ENCODE data around the gene FAM217A. TPM values are rescaled to one million over a fixed set of nuclear protein-coding genes. Genes with fewer than 3 reads are reported as not detected.
A peak's percentile ranks its signal among the peaks of the same experiment; 100 is the strongest.

The FAM217A gene
- total RNA-seq, 1 donor from 2014 or later = not detected

- no peak for FAIRE-seq
- TF ChIP-seq, protein P1, sequence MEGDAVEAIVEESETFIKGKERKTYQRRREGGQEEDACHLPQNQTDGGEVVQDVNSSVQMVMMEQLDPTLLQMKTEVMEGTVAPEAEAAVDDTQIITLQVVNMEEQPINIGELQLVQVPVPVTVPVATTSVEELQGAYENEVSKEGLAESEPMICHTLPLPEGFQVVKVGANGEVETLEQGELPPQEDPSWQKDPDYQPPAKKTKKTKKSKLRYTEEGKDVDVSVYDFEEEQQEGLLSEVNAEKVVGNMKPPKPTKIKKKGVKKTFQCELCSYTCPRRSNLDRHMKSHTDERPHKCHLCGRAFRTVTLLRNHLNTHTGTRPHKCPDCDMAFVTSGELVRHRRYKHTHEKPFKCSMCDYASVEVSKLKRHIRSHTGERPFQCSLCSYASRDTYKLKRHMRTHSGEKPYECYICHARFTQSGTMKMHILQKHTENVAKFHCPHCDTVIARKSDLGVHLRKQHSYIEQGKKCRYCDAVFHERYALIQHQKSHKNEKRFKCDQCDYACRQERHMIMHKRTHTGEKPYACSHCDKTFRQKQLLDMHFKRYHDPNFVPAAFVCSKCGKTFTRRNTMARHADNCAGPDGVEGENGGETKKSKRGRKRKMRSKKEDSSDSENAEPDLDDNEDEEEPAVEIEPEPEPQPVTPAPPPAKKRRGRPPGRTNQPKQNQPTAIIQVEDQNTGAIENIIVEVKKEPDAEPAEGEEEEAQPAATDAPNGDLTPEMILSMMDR (IDR thresholded peaks at IDR 0.05; ENCODE audit: insufficient read depth, low read length, severe bottlenecking) = peak; percentile 31
- peaks cover 17% of the 10 kb centered on the region for H3K36me3 ChIP-seq (ENCODE audit: control insufficient read depth, insufficient read depth, low read length)
- H3K27me3 ChIP-seq (ENCODE audit: control insufficient read depth, insufficient read depth, low read length) = no peaks in the 10 kb centered on the region
- H3K4me3 ChIP-seq (ENCODE audit: low read depth, low read length) = no peak overlapping the region
- DNase-seq (ENCODE audit: low read depth) = peak; percentile 93
Observed at GRCh38 chr6:4059115-4059777, 19.7 kb downstream of the FAM217A start.

DNA sequence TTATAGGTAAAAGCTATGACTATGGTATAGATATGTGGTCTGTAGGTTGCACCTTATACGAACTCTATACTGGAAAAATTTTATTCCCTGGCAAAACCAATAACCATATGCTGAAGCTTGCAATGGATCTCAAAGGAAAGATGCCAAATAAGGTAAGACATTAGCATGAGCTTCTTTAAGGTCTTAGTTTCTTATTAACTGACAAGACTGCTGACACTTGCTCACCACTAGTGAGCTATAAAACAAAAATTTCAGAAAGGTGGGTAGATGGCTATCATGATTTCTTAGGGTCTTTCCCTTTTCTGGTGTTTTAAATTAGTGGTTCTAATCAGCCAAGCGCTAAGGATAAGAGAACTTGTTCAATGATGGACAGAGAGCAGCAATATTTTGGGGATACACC, 21.9 kb downstream of the FAM217A start:
- H3K36me3 ChIP-seq (ENCODE audit: control insufficient read depth, insufficient read depth, low read length) = peaks cover 13% of the 10 kb centered on the region
- no peak for FAIRE-seq
- DNase-seq (ENCODE audit: low read depth) = no peak

DNA sequence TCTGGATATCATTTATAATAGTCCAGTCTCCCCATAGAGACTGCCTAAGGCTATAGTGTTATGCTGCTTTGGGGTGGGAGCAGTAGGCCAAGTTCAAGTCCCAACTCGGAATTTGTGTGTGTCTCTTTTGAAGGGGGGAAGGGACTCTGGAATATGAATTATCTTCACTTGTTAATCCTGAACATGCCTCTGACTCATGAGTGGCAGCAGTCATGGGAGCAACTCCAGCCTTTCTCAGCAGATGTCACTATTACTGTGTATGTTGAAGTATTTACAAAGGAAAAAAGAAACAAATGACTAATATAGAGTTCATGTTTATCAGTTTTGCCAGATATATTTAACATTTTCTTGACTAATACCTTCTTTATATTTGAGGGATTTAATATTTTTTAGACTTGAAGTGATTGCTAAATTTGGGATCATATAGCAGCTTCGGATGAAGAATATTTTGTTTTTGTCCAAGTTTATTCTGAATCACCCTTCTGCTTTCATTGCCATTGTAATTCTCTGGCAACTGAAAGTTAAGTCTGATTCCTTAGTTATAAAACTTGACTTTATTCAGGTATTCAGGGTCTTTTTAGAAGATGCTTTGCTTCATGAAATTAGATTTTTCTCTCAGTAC, 23.4 kb downstream of the FAM217A start:
- Histone ChIP-seq H3K27me3 (ENCODE audit: control insufficient read depth, insufficient read depth, low read length) (no peaks in the 10 kb centered on the region), H3K4me3 (ENCODE audit: low read depth, low read length) (no peak overlapping the region), H3K36me3 (ENCODE audit: control insufficient read depth, insufficient read depth, low read length) (peaks cover 14% of the 10 kb centered on the region)
- TF ChIP-seq, protein P1 (IDR thresholded peaks at IDR 0.05; ENCODE audit: insufficient read depth, low read length, severe bottlenecking) = peak; percentile 37
- FAIRE-seq (no peak), DNase-seq (ENCODE audit: low read depth) (peak; percentile 95)

More for the DNA sequence above, 21.9 kb downstream of the FAM217A start:
- TF ChIP-seq, protein P1 (IDR thresholded peaks at IDR 0.05; ENCODE audit: insufficient read depth, low read length, severe bottlenecking) = no peak
- Histone ChIP-seq H3K4me3 (ENCODE audit: low read depth, low read length) (no peak overlapping the region), H3K27me3 (ENCODE audit: control insufficient read depth, insufficient read depth, low read length) (no peaks in the 10 kb centered on the region)

DNA sequence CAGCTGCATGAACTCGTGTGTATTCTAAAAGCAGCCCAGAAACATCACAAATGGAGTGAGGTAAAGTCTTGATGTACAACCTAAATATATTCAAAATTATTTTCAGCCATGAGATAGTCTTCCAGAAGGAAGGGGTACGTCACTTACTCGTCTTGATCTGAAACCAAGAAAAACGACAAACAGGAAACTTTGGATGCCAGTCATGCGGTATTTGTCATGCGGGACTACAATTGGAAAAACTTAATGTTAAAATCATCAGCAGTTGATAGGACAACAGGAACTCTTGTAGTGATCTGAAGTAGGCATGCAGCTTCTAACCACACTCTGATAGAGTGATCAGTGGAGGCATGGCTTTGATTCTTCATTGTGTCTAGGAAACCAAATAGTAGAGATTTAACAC, 29.7 kb downstream of the FAM217A start:
- no peak for FAIRE-seq
- Histone ChIP-seq H3K27me3 (ENCODE audit: control insufficient read depth, insufficient read depth, low read length) (no peaks in the 10 kb centered on the region), H3K36me3 (ENCODE audit: control insufficient read depth, insufficient read depth, low read length) (peaks cover 8% of the 10 kb centered on the region)

GRCh38 chr6:4041480-4041879, 37.5 kb downstream of the FAM217A start:
- peaks cover 14% of the 10 kb centered on the region for H3K36me3 ChIP-seq (ENCODE audit: control insufficient read depth, insufficient read depth, low read length)
- H3K27me3 ChIP-seq (ENCODE audit: control insufficient read depth, insufficient read depth, low read length) = no peaks in the 10 kb centered on the region
- no peak overlapping the region for H3K4me3 ChIP-seq (ENCODE audit: low read depth, low read length)
- TF ChIP-seq, protein P1 (IDR thresholded peaks at IDR 0.05; ENCODE audit: insufficient read depth, low read length, severe bottlenecking) = no peak
- FAIRE-seq (no peak), DNase-seq (ENCODE audit: low read depth) (no peak)

More for the DNA sequence above, 29.7 kb downstream of the FAM217A start:
- no peak overlapping the region for H3K4me3 ChIP-seq (ENCODE audit: low read depth, low read length)
- TF ChIP-seq, protein P1 (IDR thresholded peaks at IDR 0.05; ENCODE audit: insufficient read depth, low read length, severe bottlenecking) = no peak
- DNase-seq (ENCODE audit: low read depth) = no peak

Measured in bronchial epithelial cell (primary cell).